ENCODE data around the gene NAV2. TPM values are rescaled to one million over a fixed set of nuclear protein-coding genes. Genes with fewer than 3 reads are reported as not detected.

NAV2 gene
- total RNA-seq, 1 experiment from 2014 or later, result 63.5 TPM

DNA sequence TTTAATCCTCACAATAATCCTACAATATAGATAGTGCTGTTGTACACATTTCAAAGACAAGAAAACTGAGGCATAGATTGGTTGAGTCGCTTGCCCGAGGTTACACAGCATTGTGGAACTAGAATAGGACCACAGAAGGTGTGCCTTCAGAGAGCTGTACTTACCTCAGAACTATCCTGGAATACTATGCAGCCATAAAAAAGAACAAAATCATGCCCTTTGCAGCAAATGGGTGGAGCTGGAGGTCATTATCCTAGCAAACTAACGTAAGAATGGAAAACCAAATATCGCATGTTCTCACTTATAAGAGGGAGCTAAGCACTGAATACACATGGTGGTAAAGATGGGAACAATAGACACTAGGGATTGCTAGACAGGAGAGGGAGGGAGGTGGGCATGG lies 15.7 kb upstream of the NAV2 start:
- H3K9me3 ChIP-seq, result 0 out of 2 replicates have a peak, but pooled peaks cover 3% of the 10 kb centered on the region
- intact Hi-C loops (cut with micrococcal nuclease; ENCODE audit: unreplicated experiment), result no loop called here
- H3K4me1 Mint-ChIP-seq (ENCODE audit: low read depth, unreplicated experiment), result no peaks in the 10 kb centered on the region
- TF ChIP-seq, protein P1, sequence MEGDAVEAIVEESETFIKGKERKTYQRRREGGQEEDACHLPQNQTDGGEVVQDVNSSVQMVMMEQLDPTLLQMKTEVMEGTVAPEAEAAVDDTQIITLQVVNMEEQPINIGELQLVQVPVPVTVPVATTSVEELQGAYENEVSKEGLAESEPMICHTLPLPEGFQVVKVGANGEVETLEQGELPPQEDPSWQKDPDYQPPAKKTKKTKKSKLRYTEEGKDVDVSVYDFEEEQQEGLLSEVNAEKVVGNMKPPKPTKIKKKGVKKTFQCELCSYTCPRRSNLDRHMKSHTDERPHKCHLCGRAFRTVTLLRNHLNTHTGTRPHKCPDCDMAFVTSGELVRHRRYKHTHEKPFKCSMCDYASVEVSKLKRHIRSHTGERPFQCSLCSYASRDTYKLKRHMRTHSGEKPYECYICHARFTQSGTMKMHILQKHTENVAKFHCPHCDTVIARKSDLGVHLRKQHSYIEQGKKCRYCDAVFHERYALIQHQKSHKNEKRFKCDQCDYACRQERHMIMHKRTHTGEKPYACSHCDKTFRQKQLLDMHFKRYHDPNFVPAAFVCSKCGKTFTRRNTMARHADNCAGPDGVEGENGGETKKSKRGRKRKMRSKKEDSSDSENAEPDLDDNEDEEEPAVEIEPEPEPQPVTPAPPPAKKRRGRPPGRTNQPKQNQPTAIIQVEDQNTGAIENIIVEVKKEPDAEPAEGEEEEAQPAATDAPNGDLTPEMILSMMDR (IDR thresholded peaks at IDR 0.05; ENCODE audit: insufficient read depth in 1 of 2, low read depth in 1 of 2, low read length in 1 of 2, severe bottlenecking in 1 of 2, unreplicated experiment in 1 of 2), result no peak
- H3K27ac Mint-ChIP-seq (ENCODE audit: unreplicated experiment), result no peak overlapping the region
- peaks cover 9% of the 10 kb centered on the region for H3K27me3 Mint-ChIP-seq (ENCODE audit: insufficient read depth, unreplicated experiment)
- H3K4me1 ChIP-seq, result no peaks in the 10 kb centered on the region
- ChIA-PET POLR2A (no interaction called here), CTCF (no interaction called here)
- H3K27me3 ChIP-seq (replicated peaks; ENCODE audit: control insufficient read depth, insufficient read depth, low read length), result 0 out of 2 replicates have a peak, but pooled peaks cover 2% of the 10 kb centered on the region
- H3K36me3 Mint-ChIP-seq (ENCODE audit: insufficient read depth, unreplicated experiment), result no peaks in the 10 kb centered on the region
- no peaks in the 10 kb centered on the region for H3K9me3 Mint-ChIP-seq (ENCODE audit: unreplicated experiment)
- no peak overlapping the region for H3K4me3 ChIP-seq (ENCODE audit: low read depth, low read length)
- H3K36me3 ChIP-seq (ENCODE audit: control insufficient read depth, insufficient read depth, low read length), result no peaks in the 10 kb centered on the region
- DNase-seq, result no peak
- BruUV-seq (replicated peaks), result no TSS peak
- no peak overlapping the region for H3K4me3 Mint-ChIP-seq (ENCODE audit: unreplicated experiment)

DNA sequence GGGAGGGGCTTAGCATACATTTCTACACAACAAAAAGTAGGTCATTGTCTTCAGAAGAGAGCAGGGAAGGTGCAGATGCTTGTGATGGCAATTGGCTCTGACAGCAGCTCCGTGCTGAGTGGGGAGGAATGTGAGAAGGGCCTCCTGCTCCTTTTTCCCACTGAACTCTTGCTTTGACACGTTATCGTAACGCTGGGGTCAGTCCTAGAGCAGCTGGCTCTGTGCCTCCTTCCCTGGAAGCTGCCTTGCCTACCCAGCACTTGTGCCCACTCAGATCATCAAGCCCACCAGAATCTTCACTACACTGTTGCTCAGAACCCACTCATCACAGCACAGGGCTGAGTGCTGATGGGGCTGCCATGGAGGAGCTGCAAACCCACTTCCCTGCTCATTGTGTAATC lies 14.9 kb upstream of the NAV2 start:
- no peaks in the 10 kb centered on the region for H3K36me3 Mint-ChIP-seq (ENCODE audit: insufficient read depth, unreplicated experiment)
- CTCF ChIA-PET, result interaction anchor here (1.6 kb wide), 1 partner anchor 45 kb away, joined by 4 read pairs; no protein-coding TSS in a partner anchor
- H3K9me3 ChIP-seq, result 0 out of 2 replicates have a peak, but pooled peaks cover 3% of the 10 kb centered on the region
- TF ChIP-seq, protein P1 (IDR thresholded peaks at IDR 0.05; ENCODE audit: insufficient read depth in 1 of 2, low read depth in 1 of 2, low read length in 1 of 2, severe bottlenecking in 1 of 2, unreplicated experiment in 1 of 2), result no peak
- H3K9me3 Mint-ChIP-seq (ENCODE audit: unreplicated experiment), result no peaks in the 10 kb centered on the region
- POLR2A ChIA-PET, result no interaction called here
- no peak for DNase-seq
- H3K27me3 ChIP-seq (replicated peaks; ENCODE audit: control insufficient read depth, insufficient read depth, low read length), result 0 out of 2 replicates have a peak, but pooled peaks cover under 1% of the 10 kb centered on the region
- no peak overlapping the region for H3K27ac Mint-ChIP-seq (ENCODE audit: unreplicated experiment)
- no peaks in the 10 kb centered on the region for H3K36me3 ChIP-seq (ENCODE audit: control insufficient read depth, insufficient read depth, low read length)
- no peak overlapping the region for H3K4me3 ChIP-seq (ENCODE audit: low read depth, low read length)
- H3K4me3 Mint-ChIP-seq (ENCODE audit: unreplicated experiment), result no peak overlapping the region
- intact Hi-C loops (cut with micrococcal nuclease; ENCODE audit: unreplicated experiment), result no loop called here
- H3K27me3 Mint-ChIP-seq (ENCODE audit: insufficient read depth, unreplicated experiment), result peaks cover 9% of the 10 kb centered on the region
- no peaks in the 10 kb centered on the region for H3K4me1 ChIP-seq
- no peaks in the 10 kb centered on the region for H3K4me1 Mint-ChIP-seq (ENCODE audit: low read depth, unreplicated experiment)
- BruUV-seq (replicated peaks), result no TSS peak

DNA sequence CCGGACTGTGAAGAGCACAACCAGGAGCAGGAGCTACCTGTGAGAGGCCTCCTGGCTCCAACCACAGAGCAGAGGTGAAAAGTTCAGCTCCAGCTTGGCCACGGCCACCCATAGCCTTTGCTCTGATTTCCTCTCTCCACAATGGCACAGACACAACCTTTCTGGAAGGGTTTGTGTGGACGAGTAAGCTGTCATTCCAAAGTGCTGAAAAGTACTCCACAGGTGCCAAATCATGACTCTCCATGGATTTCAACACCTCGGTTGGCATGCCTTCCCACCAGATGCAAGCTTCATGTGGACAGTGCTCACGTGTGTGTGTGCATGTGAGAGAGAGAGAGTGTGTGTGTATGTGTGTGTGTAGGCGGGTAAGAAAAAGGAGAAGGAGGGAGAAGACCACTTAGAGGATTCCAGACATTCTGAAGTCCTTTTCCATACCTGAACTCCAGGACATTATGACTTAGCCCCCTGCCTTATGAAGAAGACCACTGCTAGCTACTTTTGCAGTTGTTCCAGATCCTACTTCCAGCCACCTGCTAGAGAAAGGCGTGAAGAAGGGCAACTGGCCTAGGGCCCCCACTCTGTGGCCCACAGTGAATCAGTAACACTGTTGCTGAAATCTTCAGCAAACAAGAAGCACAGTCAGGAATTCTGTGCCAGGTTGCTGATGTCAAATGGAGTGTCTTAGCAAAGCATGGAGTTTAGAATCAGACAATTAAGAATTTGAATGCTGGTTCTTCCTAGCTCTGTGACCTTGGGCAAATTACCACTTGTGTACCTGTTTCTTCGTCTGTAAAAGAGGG lies 13.9 kb upstream of the NAV2 start:
- H3K9me3 ChIP-seq, result 0 out of 2 replicates have a peak, but pooled peaks cover 3% of the 10 kb centered on the region
- no peak overlapping the region for H3K4me3 ChIP-seq (ENCODE audit: low read depth, low read length)
- Mint-ChIP-seq H3K27me3 (ENCODE audit: insufficient read depth, unreplicated experiment) (peaks cover 9% of the 10 kb centered on the region), H3K4me3 (ENCODE audit: unreplicated experiment) (no peak overlapping the region), H3K27ac (ENCODE audit: unreplicated experiment) (no peak overlapping the region), H3K36me3 (ENCODE audit: insufficient read depth, unreplicated experiment) (no peaks in the 10 kb centered on the region), H3K4me1 (ENCODE audit: low read depth, unreplicated experiment) (no peaks in the 10 kb centered on the region), H3K9me3 (ENCODE audit: unreplicated experiment) (no peaks in the 10 kb centered on the region)
- intact Hi-C loops (cut with micrococcal nuclease; ENCODE audit: unreplicated experiment), result no loop called here
- H3K36me3 ChIP-seq (ENCODE audit: control insufficient read depth, insufficient read depth, low read length), result no peaks in the 10 kb centered on the region
- CTCF ChIA-PET, result interaction anchor here (1.6 kb wide), 1 partner anchor 44 kb away, joined by 4 read pairs; no protein-coding TSS in a partner anchor
- BruUV-seq (replicated peaks), result no TSS peak
- no peak for DNase-seq
- POLR2A ChIA-PET, result no interaction called here
- H3K27me3 ChIP-seq (replicated peaks; ENCODE audit: control insufficient read depth, insufficient read depth, low read length), result no peaks in the 10 kb centered on the region; the same call in 1 of the 2 replicates
- TF ChIP-seq, protein P1 (IDR thresholded peaks at IDR 0.05; ENCODE audit: insufficient read depth in 1 of 2, low read depth in 1 of 2, low read length in 1 of 2, severe bottlenecking in 1 of 2, unreplicated experiment in 1 of 2), result no peak
- H3K4me1 ChIP-seq, result no peaks in the 10 kb centered on the region
